ENCODE data around the gene GNG14. TPM values are rescaled to one million over a fixed set of nuclear protein-coding genes. Genes with fewer than 3 reads are reported as not detected.
A peak's percentile ranks its signal among the peaks of the same experiment; 100 is the strongest.

GNG14 gene
- total and polyA plus RNA-seq, 10 of the 15 experiments (the other 5 are each of a cell fraction or from before 2014, with no cell fraction given) = not detected

DNA sequence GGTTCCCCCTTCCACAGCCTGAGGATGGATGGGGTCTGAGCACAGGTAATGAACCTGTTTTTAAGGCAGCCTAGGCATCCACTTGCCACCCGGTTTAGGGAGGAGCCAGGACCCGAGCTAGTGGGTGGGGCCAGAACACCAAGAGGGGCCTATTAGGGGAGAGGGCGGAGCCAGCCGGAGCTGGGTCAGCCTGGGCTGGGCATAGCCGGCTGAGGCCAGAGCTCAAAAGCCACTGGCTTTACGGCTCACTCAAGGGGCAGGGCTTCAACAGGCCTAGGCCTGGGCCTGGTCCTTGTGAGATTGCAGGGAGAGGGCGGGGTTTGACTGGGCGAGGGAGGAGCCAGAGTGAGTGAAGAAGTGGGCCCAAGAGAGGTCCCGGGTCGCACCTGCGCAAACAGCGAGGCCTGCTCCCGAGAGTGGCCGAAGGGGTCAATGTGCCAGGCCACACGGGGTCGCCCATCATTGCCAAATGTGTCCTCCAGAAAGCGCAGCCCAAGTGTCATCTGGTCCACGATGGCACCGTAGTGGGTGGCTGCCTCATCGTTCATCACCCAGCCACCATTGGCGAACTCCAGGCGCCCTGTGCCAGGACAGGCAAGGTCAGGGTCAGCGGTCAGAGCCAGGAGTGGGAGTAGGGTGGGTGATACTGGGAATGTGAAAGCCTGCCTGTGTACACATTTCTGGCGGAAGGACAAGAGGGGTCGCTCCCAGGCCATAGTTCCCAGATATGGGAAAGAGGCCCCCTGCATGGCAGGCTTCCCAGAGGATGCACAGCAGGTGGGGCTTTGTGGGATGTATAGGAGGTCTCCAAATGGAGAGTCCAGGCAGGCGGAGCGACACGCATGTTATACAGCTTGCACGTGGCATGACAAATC, 23.2 kb upstream of the GNG14 start:
- Histone ChIP-seq H3K4me1 (ENCODE audit: control insufficient read depth, insufficient read depth, low read length) (peaks cover 22% of the 10 kb centered on the region), H4K20me1 (ENCODE audit: control insufficient read depth, insufficient read depth) (no peaks in the 10 kb centered on the region), H3K4me2 (ENCODE audit: control insufficient read depth, insufficient read depth) (peak overlapping the region; percentile 99), H2AFZ (ENCODE audit: control insufficient read depth, low read depth, low read length) (peak overlapping the region; percentile 56; the same call in 1 of the 2 replicates), H3K27ac (ENCODE audit: control insufficient read depth, insufficient read depth) (peak overlapping the region; percentile 92), H3K4me3 (peak overlapping the region; percentile 24; the same call in 1 of the 2 replicates), H3K27me3 (replicated peaks in 1 of 2; ENCODE audit: control insufficient read depth in 2 of 2, insufficient read depth in 2 of 2, low read length in 1 of 2) (no peaks in the 10 kb centered on the region), H3K36me3 (ENCODE audit: control insufficient read depth in 2 of 2, insufficient read depth in 2 of 2, low read length in 1 of 2) (peaks cover 18 to 26% of the 10 kb centered on the region in 2 experiments), H3K9ac (ENCODE audit: control insufficient read depth, insufficient read depth, low read length) (peak overlapping the region; percentile 81), H3K79me2 (ENCODE audit: control insufficient read depth, insufficient read depth, low read length) (peaks cover 41% of the 10 kb centered on the region), H3K9me3 (replicated peaks; ENCODE audit: control insufficient read depth, insufficient read depth, low read length) (no peaks in the 10 kb centered on the region)
- intact Hi-C loops (cut with micrococcal nuclease; ENCODE audit: unreplicated experiment) = loop anchor here (2.0 kb wide), 1 partner anchor 52 kb away; no protein-coding TSS in a partner anchor
- DNase-seq (ENCODE audit: low read depth, low spot score) (no peak), ATAC-seq (peak; percentile 36), FAIRE-seq (no peak)
- ChIA-PET CTCF (interaction anchor here (1.0 to 3.6 kb wide), 4 partner anchors 13 to 105 kb away, joined by 3 to 13 read pairs (median 8); no protein-coding TSS in a partner anchor), POLR2A (interaction anchor here (0.5 to 2.3 kb wide), 4 partner anchors 50 to 634 kb away, joined by 3 to 15 read pairs (median 4); partner anchors contain the start of genes ZNF490 and ZNF791), SMC1A (ENCODE audit: uncharacterized antibody, unreplicated experiment) (interaction anchor here (1.1 to 2.4 kb wide), 3 partner anchors 13 to 54 kb away, joined by 3 to 10 read pairs (median 8); partner anchors contain the start of genes ZNF490 and ZNF791), RAD21 (ENCODE audit: unreplicated experiment) (interaction anchor here (0.6 to 1.8 kb wide), 3 partner anchors 72 to 1236 kb away, joined by 4 read pairs; partner anchors contain the start of gene GET3)
- in situ Hi-C loops (cut with MboI) = no loop called here
- no TSS peak for BruUV-seq (replicated peaks)
- 59% methylated on average over 24 of the region's 29 CpGs for WGBS (ENCODE audit: insufficient coverage, insufficient replicate concordance, low lambda C conversion rate, missing lambda C conversion rate)
- TF ChIP-seq, protein P1, sequence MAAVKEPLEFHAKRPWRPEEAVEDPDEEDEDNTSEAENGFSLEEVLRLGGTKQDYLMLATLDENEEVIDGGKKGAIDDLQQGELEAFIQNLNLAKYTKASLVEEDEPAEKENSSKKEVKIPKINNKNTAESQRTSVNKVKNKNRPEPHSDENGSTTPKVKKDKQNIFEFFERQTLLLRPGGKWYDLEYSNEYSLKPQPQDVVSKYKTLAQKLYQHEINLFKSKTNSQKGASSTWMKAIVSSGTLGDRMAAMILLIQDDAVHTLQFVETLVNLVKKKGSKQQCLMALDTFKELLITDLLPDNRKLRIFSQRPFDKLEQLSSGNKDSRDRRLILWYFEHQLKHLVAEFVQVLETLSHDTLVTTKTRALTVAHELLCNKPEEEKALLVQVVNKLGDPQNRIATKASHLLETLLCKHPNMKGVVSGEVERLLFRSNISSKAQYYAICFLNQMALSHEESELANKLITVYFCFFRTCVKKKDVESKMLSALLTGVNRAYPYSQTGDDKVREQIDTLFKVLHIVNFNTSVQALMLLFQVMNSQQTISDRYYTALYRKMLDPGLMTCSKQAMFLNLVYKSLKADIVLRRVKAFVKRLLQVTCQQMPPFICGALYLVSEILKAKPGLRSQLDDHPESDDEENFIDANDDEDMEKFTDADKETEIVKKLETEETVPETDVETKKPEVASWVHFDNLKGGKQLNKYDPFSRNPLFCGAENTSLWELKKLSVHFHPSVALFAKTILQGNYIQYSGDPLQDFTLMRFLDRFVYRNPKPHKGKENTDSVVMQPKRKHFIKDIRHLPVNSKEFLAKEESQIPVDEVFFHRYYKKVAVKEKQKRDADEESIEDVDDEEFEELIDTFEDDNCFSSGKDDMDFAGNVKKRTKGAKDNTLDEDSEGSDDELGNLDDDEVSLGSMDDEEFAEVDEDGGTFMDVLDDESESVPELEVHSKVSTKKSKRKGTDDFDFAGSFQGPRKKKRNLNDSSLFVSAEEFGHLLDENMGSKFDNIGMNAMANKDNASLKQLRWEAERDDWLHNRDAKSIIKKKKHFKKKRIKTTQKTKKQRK (IDR thresholded peaks at IDR 0.05; ENCODE audit: low read depth, low read length) = no peak
- TF ChIP-seq SMARCA5 (IDR thresholded peaks at IDR 0.05) (peak; percentile 54; the same call in 1 of the 2 replicates), YBX1 (IDR thresholded peaks at IDR 0.05) (no peak), SP1 (IDR thresholded peaks at IDR 0.05; ENCODE audit: low read depth, low read length) (no peak), BHLHE40 (IDR thresholded peaks at IDR 0.05; ENCODE audit: borderline replicate concordance in 1 of 2, low read depth in 2 of 2, low read length in 1 of 2) (peak; percentile 90 to 92; a peak in 3 of 4 replicates), STAT3 (IDR thresholded peaks at IDR 0.05; ENCODE audit: low read depth, low read length) (no peak), MEF2B (IDR thresholded peaks at IDR 0.05; ENCODE audit: partially characterized antibody, poor library complexity, severe bottlenecking) (peak; percentile 16), IKZF2 (IDR thresholded peaks at IDR 0.05) (peak in 1 of 2 experiments; percentile 30; a peak in 1 of 4 replicates), TCF3 (IDR thresholded peaks at IDR 0.05; ENCODE audit: borderline replicate concordance, insufficient read depth, low read depth, low read length) (peak; percentile 42; the same call in 1 of the 2 replicates), ZZZ3 (IDR thresholded peaks at IDR 0.05; ENCODE audit: control insufficient read depth, insufficient read length, low read depth) (no peak), ATF7 (IDR thresholded peaks at IDR 0.05; ENCODE audit: low read depth) (no peak), JUND (IDR thresholded peaks at IDR 0.05; ENCODE audit: low read depth, low read length) (no peak), KAT2A (conservative IDR thresholded peaks at IDR 0.05; ENCODE audit: control insufficient read depth, low read depth, low read length) (no peak)
- TF ChIP-seq, protein P2, sequence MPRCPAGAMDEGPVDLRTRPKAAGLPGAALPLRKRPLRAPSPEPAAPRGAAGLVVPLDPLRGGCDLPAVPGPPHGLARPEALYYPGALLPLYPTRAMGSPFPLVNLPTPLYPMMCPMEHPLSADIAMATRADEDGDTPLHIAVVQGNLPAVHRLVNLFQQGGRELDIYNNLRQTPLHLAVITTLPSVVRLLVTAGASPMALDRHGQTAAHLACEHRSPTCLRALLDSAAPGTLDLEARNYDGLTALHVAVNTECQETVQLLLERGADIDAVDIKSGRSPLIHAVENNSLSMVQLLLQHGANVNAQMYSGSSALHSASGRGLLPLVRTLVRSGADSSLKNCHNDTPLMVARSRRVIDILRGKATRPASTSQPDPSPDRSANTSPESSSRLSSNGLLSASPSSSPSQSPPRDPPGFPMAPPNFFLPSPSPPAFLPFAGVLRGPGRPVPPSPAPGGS (IDR thresholded peaks at IDR 0.05; ENCODE audit: borderline replicate concordance, insufficient read depth, low read depth, low read length, poor library complexity, severe bottlenecking) = peak; percentile 88
- TF ChIP-seq, protein P3, sequence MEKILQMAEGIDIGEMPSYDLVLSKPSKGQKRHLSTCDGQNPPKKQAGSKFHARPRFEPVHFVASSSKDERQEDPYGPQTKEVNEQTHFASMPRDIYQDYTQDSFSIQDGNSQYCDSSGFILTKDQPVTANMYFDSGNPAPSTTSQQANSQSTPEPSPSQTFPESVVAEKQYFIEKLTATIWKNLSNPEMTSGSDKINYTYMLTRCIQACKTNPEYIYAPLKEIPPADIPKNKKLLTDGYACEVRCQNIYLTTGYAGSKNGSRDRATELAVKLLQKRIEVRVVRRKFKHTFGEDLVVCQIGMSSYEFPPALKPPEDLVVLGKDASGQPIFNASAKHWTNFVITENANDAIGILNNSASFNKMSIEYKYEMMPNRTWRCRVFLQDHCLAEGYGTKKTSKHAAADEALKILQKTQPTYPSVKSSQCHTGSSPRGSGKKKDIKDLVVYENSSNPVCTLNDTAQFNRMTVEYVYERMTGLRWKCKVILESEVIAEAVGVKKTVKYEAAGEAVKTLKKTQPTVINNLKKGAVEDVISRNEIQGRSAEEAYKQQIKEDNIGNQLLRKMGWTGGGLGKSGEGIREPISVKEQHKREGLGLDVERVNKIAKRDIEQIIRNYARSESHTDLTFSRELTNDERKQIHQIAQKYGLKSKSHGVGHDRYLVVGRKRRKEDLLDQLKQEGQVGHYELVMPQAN (conservative IDR thresholded peaks at IDR 0.05) = no peak
